ENCODE results near the gene ASS1.

The ASS1 gene

GRCh38 chr9:130458027-130458803, 13.5 kb downstream of the ASS1 start:
- DNase-seq = no peak

- DNase-seq = no peak
Measured at GRCh38 chr9:130458804-130459067, 14.0 kb downstream of the ASS1 start.

DNA sequence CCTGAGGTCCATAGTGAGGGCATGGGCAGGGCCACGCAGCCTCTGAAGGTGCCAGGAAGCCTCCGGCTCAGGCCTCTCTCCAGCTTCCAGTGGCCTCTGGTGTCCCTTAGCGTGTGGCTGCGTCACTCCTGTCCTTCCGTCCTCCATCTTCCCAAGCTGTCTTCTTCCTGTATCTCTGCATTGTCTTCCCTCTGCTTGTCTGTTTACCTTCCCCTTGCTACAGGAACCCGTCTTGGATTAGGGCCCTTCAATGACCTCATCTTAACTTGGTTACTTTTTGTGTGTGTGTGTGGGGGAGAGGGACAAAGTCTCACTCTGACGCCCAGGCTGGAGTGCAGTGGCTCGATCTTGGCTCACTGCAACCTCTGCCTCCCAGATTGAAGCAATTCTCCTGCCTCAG, 14.4 kb downstream of the ASS1 start:
- no peak for DNase-seq

DNA sequence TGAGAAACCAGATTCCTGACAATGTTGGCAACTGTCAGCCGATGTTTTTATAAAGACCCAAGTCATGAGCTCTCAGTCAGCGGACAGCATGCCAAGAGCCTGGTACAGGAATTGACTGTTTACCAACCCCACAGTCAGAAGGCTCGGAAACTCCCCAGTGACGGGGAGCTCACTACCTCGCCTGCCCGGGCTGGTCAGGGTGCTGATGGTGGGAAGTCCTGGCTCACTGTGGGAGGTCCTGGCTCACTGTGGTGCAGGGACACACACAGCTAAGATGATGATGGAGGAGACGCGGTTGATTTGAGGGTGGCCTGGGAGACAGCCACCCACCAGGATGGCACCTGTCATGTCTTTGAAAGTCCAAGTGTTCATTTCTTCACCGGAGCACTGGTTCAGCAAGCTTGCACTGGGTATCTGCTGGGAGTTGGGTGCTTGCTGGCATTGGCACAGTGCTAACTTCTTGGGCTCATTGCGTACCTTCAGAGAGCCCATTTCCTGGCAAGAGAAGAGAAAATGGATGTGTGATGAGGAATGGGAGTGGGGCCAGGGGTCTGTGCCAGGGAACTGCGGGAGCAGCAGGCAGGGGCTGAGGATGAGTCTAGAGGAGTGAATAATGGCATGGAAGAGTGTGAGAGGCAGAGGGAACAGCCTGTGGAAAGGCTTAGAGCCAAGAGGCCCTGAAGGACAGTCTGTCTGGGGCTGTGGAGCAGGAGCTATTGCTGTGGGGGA, 15.3 kb downstream of the ASS1 start:
- no peak for DNase-seq

DNA sequence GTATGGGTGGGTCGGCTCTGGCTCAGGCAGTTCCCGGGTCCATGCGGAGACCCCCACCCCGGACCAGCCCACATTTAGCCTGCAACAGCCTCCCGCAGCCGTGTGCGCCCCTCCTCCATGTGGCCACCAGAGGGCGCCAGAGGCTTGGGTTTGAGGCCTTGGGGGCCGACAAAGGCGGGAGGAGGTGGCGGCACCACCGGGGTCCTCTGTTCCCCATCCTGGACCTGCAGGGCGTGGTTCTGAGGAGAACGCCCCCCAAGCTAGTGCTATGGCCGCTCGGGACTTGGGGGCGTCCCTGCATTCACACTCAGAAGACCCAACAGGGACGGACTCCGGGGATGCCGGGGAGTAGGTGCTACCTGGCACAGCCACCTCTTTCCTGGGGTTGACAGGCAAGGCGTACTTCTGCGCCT, 16.5 kb downstream of the ASS1 start:
- peak; percentile 77 for DNase-seq

- DNase-seq = no peak
Measured at GRCh38 chr9:130461731-130462130, 17.0 kb downstream of the ASS1 start.

DNA sequence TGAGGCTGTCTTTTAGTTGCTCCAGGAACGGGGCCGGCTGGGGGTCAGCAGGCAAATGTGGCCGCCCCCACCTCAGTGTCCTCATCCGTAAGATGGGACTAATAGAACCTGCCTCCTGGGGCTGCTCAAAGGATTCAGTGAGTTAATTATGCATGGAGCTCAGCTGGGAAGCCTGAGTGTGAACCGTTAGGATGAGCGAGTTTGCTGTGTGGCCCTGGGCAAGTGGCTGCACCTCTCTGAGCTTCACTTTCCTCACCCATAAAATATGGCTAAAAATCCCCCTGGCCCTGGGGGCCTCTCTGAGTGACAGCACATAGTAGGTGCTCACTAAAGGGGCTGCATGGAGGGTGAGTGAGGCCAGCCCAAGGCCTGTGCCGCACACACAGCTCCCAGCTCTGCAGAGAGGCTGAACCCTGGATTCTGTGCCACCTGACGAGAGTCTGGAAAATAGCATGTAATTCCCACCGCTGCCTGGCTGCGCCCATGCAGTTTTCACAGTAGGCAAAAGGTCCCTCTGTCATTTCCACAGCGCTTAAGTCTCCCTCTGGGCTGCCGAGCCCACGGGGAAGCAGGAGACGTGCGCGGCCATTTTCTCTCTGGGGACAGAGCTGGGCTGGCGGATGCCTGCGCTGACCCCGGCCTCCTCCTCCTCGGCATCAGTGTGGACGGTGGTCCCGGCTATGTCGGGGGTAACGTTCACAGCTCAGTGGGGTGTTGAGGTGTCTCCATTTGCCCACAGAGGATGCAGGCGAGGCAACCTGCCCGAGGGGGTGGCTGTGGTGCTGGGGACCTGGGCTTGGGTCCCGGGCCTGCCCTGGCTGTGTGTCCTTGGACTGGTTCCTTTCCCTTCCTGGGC, 18.2 kb downstream of the ASS1 start:
- DNase-seq = no peak

GRCh38 chr9:130463763-130464745, 19.3 kb downstream of the ASS1 start:
- no peak for DNase-seq

- no peak for DNase-seq
Measured at GRCh38 chr9:130465383-130466096, 20.8 kb downstream of the ASS1 start.

DNA sequence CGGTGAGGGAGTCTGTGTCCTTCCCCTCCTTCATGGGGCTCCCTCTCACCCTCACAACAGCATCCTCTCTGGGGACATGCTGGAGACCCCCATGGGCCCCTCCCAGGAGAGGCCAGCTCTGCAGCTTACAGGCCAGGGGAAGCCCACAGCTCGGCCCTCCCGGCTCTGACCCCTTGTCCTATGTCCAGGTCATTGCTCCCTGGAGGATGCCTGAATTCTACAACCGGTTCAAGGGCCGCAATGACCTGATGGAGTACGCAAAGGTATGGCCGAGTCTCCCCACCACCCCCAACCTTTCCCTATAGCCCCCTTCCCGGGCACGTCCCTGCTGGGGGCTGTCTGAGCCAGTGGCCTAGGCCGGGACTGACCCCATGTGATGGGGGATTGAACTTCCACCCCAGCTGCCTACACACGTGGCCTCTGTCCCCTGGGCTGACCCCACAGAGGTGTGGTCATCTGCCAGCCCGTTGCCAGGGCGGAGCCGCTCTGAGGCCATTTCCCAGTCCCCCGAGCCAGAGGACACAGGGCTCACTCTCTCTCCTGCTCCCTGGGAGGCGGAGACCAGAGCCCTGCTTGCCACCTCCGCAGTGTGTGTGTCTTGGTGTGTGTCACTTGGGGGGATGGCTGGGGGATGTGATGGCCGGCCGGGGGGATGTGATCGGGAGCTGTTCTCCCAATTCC, 21.9 kb downstream of the ASS1 start:
- DNase-seq = no peak

DNA sequence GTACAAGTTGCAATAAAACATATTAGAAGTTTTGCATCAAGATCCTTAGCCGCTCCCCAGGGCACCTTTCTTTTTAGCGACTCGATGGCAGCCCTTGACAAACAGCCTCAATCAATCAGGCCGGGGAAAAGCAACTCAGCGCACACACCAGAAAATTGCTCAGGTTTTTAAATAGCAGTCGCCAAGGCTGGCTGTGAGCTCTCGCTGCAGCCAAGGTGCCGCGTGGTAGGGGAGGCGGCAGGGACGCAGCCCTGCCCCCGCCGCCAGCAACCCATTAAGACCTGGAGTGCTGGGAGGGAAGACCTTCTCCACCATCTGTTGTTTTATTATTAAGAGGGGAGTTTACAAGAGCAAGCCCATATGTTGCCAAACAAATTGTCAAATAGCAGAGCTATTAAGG, 22.6 kb downstream of the ASS1 start:
- no peak for DNase-seq

GRCh38 chr9:130468566-130468965, 23.8 kb downstream of the ASS1 start:
- DNase-seq = no peak

DNA sequence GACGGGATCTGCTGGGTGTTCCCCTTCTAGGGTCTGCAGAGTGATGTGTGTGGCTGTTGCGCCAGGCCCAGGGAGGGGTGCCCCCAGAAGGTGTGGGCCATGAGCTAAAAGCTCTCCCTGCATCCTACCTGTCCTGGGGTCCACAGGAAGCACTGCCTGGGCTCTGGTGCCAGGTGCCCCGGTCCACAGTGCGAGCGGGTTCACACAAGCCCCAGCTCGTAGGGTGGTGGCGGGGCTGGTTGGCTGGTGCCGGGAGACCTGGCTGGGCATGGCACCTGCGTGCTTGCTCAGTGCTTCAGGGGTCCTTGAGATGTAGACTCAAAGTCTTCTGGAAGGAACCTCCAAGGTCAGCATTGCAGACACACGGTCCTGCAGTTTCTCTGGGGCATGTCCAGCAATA, 25.5 kb downstream of the ASS1 start:
- DNase-seq = no peak

- no peak for DNase-seq
Measured at GRCh38 chr9:130470950-130471349, 26.2 kb downstream of the ASS1 start.

GRCh38 chr9:130471411-130472183, 26.8 kb downstream of the ASS1 start:
- no peak for DNase-seq

- DNase-seq = no peak
Measured at GRCh38 chr9:130472184-130472705, 27.5 kb downstream of the ASS1 start.

GRCh38 chr9:130473009-130473408, 28.2 kb downstream of the ASS1 start:
- DNase-seq = no peak

GRCh38 chr9:130473566-130473965, 28.8 kb downstream of the ASS1 start:
- DNase-seq = no peak

- DNase-seq = no peak
Measured at GRCh38 chr9:130474106-130474505, 29.3 kb downstream of the ASS1 start.

DNA sequence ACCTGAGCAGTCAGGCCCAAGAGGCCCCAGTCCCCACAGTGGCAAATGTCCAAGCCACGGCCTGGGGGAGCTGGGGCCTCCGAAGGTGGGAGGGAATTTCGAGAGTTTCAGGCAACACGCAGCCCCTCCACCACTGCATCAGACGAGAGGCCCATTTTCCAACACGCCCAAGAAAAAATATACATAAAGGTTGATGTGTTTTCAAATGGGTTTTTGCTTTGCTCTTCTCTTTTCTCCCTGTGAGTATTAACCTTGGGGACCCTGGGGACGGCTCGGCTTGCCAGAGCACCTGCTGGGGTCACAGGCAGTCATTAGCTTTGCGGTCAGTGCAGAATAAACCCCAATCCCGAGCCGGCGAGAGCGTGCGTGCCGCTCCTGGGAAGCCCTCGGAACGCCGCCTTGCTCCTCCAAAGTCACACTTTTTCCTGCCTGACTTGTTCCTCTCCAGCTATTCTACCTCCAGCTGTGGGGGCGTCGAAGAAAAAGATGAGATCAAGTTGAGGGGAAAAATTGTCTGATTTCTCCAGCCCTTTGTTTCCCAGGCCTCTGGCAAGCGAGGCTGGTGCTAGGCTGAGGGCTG, 31.5 kb downstream of the ASS1 start:
- DNase-seq = no peak
